ENCODE measurements around the gene DISP3.

Gene DISP3, protein sequence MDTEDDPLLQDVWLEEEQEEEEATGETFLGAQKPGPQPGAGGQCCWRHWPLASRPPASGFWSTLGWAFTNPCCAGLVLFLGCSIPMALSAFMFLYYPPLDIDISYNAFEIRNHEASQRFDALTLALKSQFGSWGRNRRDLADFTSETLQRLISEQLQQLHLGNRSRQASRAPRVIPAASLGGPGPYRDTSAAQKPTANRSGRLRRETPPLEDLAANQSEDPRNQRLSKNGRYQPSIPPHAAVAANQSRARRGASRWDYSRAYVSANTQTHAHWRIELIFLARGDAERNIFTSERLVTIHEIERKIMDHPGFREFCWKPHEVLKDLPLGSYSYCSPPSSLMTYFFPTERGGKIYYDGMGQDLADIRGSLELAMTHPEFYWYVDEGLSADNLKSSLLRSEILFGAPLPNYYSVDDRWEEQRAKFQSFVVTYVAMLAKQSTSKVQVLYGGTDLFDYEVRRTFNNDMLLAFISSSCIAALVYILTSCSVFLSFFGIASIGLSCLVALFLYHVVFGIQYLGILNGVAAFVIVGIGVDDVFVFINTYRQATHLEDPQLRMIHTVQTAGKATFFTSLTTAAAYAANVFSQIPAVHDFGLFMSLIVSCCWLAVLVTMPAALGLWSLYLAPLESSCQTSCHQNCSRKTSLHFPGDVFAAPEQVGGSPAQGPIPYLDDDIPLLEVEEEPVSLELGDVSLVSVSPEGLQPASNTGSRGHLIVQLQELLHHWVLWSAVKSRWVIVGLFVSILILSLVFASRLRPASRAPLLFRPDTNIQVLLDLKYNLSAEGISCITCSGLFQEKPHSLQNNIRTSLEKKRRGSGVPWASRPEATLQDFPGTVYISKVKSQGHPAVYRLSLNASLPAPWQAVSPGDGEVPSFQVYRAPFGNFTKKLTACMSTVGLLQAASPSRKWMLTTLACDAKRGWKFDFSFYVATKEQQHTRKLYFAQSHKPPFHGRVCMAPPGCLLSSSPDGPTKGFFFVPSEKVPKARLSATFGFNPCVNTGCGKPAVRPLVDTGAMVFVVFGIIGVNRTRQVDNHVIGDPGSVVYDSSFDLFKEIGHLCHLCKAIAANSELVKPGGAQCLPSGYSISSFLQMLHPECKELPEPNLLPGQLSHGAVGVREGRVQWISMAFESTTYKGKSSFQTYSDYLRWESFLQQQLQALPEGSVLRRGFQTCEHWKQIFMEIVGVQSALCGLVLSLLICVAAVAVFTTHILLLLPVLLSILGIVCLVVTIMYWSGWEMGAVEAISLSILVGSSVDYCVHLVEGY (N-terminal part only)

DNA sequence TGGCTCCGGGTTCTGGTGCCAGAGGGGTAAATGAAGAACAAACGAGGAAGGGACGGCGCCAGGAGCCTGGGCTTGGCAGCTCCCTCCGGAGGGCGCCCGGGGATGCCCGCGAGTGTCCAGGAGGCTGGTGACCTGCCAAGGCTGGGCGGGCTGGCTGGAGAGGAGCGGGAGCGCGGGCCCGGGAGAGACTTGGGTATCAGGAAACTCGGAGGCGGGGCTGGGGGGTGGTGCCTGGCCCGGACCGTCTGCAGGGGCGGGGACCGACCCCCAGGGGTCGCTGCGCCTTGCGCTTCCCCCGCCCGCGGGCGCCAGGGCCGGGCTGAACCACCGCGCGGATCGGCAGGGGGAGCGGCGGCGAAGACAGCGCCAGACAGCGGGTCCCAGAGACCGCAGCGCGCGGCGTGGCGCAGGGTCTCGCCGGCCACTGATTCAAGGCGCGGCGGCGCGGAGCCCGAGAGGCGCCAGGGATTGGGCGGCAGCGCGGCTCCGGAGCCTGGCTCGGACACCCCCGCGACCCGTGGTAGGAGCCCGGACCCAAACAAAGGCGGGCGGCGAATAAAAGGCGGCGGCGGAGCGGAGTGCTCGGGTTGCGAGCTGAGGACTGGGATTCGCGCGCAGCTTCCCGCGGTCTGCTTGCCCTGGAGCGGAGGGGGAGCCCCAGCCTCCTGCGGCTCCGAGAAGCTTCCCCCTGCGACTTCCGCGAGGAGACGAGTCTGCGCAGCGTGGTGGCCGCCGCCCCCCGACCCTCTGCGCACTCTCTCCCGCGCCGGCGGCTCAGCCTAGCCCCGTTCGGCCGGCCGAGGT is at the start of gene DISP3:
Gene DISP3 (plus strand): TSS at position 585 of the 804 bp plus-strand sequence. CDS start 21,838 bp downstream, outside the sequence.
- peak; percentile 85 for DNase-seq (ENCODE audit: low spot score)

DNA sequence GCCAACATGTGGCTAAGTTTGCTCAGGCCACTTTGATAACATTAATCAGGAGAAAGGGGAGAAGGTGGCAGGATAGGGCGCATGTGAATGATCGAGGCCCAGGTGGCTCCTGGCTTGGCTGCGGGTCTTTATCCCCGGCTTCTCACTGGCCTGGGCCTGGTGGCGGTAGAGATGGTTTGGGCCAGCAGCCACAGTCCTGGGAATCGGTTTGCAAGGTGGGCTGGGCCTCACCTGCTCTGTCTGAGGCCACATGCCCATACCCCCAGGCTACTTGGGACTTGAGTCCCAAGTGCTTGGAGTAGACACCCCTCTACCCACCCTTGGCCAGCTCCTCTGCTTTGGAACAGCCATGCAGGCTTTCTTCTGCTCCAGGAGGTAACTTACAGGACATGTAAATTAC is 49.7 kb upstream of the DISP3 start:
- DNase-seq (ENCODE audit: low spot score), result no peak

- no peak for DNase-seq (ENCODE audit: low spot score)
These were observed 49.0 kb upstream of the DISP3 start for GRCh38 chr1:11429935-11430334.

- no peak for DNase-seq (ENCODE audit: low spot score)
These were observed 46.9 kb upstream of the DISP3 start for GRCh38 chr1:11431941-11432507.

GRCh38 chr1:11432526-11432925 is 46.4 kb upstream of the DISP3 start:
- no peak for DNase-seq (ENCODE audit: low spot score)

DNA sequence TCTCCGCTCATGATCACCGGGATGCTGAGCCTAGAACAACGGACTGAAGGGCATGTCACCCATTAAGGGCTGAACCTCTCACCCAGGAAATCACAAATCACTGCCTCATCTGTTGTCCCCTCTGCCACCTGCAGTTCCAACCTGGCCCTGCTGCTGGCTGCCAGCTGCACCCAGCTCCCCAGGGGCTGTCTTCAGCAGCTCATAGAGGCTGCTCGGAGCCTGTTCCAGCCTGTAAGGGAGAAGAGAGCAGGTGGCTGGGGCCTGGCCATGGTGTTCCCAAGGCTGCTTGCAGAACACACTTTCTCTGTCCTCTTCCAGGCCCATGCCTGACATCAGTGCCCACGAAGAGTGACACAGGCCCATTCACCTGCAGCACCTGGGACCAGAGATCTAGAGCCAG is 44.5 kb upstream of the DISP3 start:
- no peak for DNase-seq (ENCODE audit: low spot score)

- no peak for DNase-seq (ENCODE audit: low spot score)
These were observed 44.0 kb upstream of the DISP3 start for GRCh38 chr1:11434926-11435325.

- no peak for DNase-seq (ENCODE audit: low spot score)
These were observed 40.0 kb upstream of the DISP3 start for GRCh38 chr1:11438996-11439395.

- DNase-seq (ENCODE audit: low spot score), result peak; percentile 55
These were observed 37.6 kb upstream of the DISP3 start for GRCh38 chr1:11441211-11441952.

GRCh38 chr1:11443043-11443442 is 35.9 kb upstream of the DISP3 start:
- DNase-seq (ENCODE audit: low spot score), result no peak

DNA sequence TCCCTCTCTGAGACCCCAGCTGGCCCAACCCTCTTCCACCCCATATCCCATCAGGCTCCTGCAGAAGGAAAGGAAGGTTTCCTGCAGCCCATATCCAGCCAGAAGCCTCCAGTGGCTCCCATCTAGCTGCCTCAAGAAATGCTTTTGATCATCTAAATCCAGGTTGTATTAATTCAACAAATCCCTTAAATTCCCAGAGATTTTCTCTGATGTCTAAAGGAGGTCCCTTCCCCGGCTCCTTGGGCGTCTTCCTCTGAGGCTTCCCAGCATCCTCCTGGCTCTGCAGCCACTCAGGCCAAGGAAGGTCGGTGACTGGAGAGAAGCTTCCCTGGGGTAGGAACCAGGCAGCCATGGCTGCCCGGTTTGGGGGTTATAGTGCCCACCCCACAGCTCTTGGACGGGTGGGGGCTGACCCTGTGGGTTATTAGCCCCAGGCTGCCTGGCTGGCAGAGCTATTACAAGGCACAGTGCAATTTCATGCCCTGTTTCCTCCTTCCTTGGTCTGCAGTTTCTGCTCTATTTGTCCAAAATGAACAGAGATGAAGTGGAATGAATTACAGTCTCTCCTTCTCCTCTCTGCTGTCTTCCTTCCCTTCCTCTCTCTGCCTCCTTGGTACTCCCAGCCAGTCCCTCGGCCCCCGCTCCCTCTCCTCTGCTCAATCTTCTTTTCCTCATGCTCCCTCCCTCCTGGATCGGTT is 34.8 kb upstream of the DISP3 start:
- no peak for DNase-seq (ENCODE audit: low spot score)

DNA sequence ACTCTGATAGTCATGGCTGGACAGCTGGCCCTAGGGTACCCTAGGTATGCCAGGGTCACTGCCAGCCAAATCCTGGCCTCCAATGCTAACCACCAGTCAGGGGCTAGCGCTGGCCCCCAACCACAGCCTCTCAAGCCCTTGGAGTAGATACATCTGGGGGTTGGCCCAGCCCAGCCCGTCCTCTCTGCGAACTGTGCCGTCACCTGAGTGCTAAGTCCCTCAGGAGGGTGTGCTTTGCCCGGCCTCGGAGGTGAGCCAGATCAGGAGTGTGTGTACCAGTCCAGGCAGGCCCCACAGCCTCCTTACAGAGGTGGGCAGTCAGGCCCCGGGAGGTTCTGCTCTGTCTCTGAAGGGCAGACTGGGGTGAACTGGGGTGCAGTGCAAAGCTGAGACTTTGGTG is 34.0 kb upstream of the DISP3 start:
- DNase-seq (ENCODE audit: low spot score), result no peak

- no peak for DNase-seq (ENCODE audit: low spot score)
These were observed 31.1 kb upstream of the DISP3 start for GRCh38 chr1:11447903-11448302.

GRCh38 chr1:11448373-11449099 is 30.4 kb upstream of the DISP3 start:
- DNase-seq (ENCODE audit: low spot score), result no peak

DNA sequence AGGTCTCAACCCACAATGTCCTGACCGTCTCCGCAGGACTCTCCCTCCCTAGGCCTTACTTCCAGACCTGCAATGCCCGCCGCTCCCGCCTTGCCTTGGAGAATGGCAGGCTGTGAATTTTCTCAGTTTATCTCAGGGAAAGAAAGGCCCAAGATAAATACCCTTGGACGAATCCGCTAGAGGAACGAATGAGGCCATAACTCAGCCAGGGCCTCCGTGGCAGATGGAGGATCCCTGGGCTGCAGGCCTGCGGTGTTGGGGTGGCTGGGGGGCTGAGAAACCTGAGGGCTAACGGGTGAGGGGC is 29.9 kb upstream of the DISP3 start:
- DNase-seq (ENCODE audit: low spot score), result no peak

DNA sequence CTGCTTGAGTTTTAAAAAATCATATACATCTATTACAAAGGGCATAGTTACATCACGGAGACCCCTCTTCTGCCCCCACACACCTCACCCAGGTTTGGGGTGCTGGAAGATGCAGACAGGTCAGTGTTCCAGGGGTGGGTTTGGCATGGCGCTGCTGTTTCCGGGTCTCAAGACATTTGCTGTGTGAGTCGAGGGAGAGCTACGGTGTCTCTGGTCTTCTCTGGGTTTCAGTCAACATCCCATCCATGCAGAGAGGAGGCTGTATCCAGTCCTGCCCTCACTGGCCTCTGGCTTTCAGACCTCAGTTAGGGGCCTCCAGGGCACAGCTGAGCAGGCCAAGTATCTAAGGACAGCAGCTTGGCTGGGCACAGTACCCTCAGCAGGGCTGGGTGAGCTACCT is 28.6 kb upstream of the DISP3 start:
- DNase-seq (ENCODE audit: low spot score), result no peak

GRCh38 chr1:11453742-11454491 is 25.0 kb upstream of the DISP3 start:
- DNase-seq (ENCODE audit: low spot score), result no peak

GRCh38 chr1:11455967-11456570 is 22.9 kb upstream of the DISP3 start:
- no peak for DNase-seq (ENCODE audit: low spot score)

All from globus pallidus (tissue), 1 donor.